Stimulated activated CD8-positive, alpha-beta memory T cell treated with anti-CD3 and anti-CD28 coated beads, Interleukin-15, amount 100 ng/mL, for 4 hours (primary cell): ENCODE measurements around the gene KRT6A.
"Not testable (repeated sequence)": the region's sequence is repeated elsewhere in the genome, so short reads cannot be mapped to it uniquely, and the experiment has no call there.

ENCODE experiments used
- DNase-seq, 2 donors: peaks; one replicate each; pipeline ENCODE4 v3.0.0-alpha.2; 2020; ENCODE audit warnings: low read depth in 2 of 2

The KRT6A gene

GRCh38 chr12:52464897-52465296 lies 28.2 kb downstream of the KRT6A start:
- DNase-seq, result no peak

GRCh38 chr12:52461693-52462092 lies 31.4 kb downstream of the KRT6A start:
- DNase-seq, result no peak

GRCh38 chr12:52458861-52459260 lies 34.2 kb downstream of the KRT6A start:
- DNase-seq, result no peak

GRCh38 chr12:52455821-52456220 lies 37.2 kb downstream of the KRT6A start:
- no peak for DNase-seq

- no peak for DNase-seq
These were observed 38.5 kb downstream of the KRT6A start for GRCh38 chr12:52454411-52455201.

- DNase-seq, result no peak
These were observed 41.0 kb downstream of the KRT6A start, which contains the start of gene KRT6B for GRCh38 chr12:52452101-52452500. Gene KRT6B (minus strand): TSS chr12:52452146. CDS start chr12:52452078, 68 bp downstream.

GRCh38 chr12:52448228-52448627 lies 44.8 kb downstream of the KRT6A start:
- no peak for DNase-seq

GRCh38 chr12:52447196-52447595 lies 45.9 kb downstream of the KRT6A start:
- DNase-seq, result not testable (repeated sequence)

GRCh38 chr12:52446367-52447045 lies 46.6 kb downstream of the KRT6A start:
- no peak for DNase-seq

GRCh38 chr12:52445876-52446275 lies 47.2 kb downstream of the KRT6A start:
- no peak for DNase-seq

- no peak for DNase-seq
These were observed 48.1 kb downstream of the KRT6A start for GRCh38 chr12:52444647-52445595.

- DNase-seq, result no peak
These were observed 49.1 kb downstream of the KRT6A start for GRCh38 chr12:52443966-52444365.

- no peak for DNase-seq
These were observed 50.4 kb downstream of the KRT6A start for GRCh38 chr12:52442600-52443061.

GRCh38 chr12:52441320-52441911 lies 51.6 kb downstream of the KRT6A start:
- no peak for DNase-seq

- DNase-seq, result no peak
These were observed 52.2 kb downstream of the KRT6A start for GRCh38 chr12:52440821-52441319.

- no peak for DNase-seq
These were observed 53.2 kb downstream of the KRT6A start for GRCh38 chr12:52439845-52440244.

- DNase-seq, result no peak
These were observed 53.6 kb downstream of the KRT6A start for GRCh38 chr12:52439420-52439819.

GRCh38 chr12:52438305-52439301 lies 54.5 kb downstream of the KRT6A start:
- no peak for DNase-seq

- no peak for DNase-seq
These were observed 55.5 kb downstream of the KRT6A start for GRCh38 chr12:52437508-52437907.
